Transverse colon (tissue), 3 donors: ENCODE data around the gene FAM53A.

Experiments
- CTCF ChIP-seq, 5 experiments: fragments of 200-600 bp in 3 of 5; fragments of 450-650 bp in 2 of 5; sonication (generic) in 3 of 5; IDR thresholded peaks; 1 replicate in 2 of 5; 2 replicates in 3 of 5; pipeline ENCODE4 v1.5.1; 2016 to 2017; ENCODE audit warnings: antibody characterized with exemption in 5 of 5, inconsistent platforms in 3 of 5, mild to moderate bottlenecking in 2 of 5, moderate library complexity in 1 of 5
- POLR2A ChIP-seq: fragments of 450-650 bp; IDR thresholded peaks from one replicate; pipeline ENCODE4 v1.6.1; 2016; ENCODE audit warnings: antibody characterized with exemption, mild to moderate bottlenecking, moderate library complexity

- TF ChIP-seq CTCF (IDR thresholded peaks at IDR 0.05), result no peak
- no peak for TF ChIP-seq POLR2A
Measured at GRCh38 chr4:1629699-1630083, 54.4 kb downstream of the FAM53A start.
